HG03558 (cell line): ENCODE results near the gene CKMT2.
A peak's percentile ranks its signal among the peaks of the same experiment; 100 is the strongest.

Experiments
- ATAC-seq: cut with Tn5 transposase; IDR thresholded peaks from one replicate; pipeline ENCODE4 v1.9.1; 2021; ENCODE audit warnings: moderate number of reproducible peaks; ENCODE audit not compliant: unreplicated experiment; ENCODE audit errors: extremely low read depth

The CKMT2 gene

DNA sequence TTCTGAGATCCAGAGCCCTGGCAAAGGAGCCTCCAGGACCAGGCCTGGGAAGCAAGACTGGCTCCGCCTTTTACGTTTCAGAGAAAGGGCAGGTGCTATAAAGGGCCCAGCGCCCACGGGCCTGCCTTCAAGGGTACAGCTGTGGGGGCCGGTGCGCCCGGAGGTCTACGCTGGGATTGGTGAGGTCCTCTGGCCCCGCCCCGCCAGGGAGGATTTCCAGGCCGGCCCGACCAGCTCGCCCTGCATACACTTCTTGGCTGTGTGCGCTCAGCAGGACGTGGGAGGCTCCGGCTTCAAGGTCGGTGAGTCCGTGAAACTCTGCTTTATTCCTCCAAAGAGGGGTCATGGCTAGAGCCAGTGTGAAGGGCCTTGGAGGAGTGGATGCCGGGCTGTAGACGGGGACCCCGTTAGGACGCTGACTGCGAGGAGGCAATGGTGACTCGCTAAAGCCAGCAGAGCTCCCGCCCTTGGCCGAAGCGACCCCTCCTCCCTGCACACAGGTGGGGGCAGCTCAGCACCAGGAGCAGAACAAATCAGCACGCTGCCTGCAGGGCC is at the start of gene CKMT2:
TSS of gene CKMT2 (plus strand) at position 243 of the 555 bp plus-strand sequence. CDS start 17,811 bp downstream, outside the sequence.
- ATAC-seq, result no peak

GRCh38 chr5:81183811-81184748 is 49.0 kb upstream of the CKMT2 start:
- ATAC-seq, result no peak

GRCh38 chr5:81184749-81185110 is 48.4 kb upstream of the CKMT2 start:
- no peak for ATAC-seq

DNA sequence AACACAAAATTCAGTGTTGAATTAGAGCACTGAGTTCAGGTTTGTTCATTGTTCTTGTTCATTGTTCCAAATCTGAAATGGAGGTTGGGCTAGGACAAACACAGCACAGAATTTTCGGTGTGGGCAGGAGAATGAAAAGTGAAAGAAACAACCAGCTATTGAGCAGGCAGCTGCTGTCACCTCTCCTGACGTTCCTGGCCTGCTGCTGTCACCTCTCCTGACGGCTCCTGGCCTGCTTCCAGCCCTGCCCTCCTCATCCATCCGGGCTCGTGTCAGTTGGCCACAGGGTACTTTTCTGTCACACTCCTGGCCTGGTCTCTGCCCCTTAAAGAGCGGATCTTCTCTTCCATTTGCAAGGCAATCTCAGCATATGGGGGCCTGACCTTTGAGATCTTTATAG is 45.2 kb upstream of the CKMT2 start:
- ATAC-seq, result no peak

GRCh38 chr5:81188962-81189361 is 44.2 kb upstream of the CKMT2 start:
- no peak for ATAC-seq

GRCh38 chr5:81189875-81190498 is 43.1 kb upstream of the CKMT2 start:
- no peak for ATAC-seq

GRCh38 chr5:81191726-81192372 is 41.3 kb upstream of the CKMT2 start:
- no peak for ATAC-seq

GRCh38 chr5:81192373-81192750 is 40.8 kb upstream of the CKMT2 start:
- no peak for ATAC-seq

DNA sequence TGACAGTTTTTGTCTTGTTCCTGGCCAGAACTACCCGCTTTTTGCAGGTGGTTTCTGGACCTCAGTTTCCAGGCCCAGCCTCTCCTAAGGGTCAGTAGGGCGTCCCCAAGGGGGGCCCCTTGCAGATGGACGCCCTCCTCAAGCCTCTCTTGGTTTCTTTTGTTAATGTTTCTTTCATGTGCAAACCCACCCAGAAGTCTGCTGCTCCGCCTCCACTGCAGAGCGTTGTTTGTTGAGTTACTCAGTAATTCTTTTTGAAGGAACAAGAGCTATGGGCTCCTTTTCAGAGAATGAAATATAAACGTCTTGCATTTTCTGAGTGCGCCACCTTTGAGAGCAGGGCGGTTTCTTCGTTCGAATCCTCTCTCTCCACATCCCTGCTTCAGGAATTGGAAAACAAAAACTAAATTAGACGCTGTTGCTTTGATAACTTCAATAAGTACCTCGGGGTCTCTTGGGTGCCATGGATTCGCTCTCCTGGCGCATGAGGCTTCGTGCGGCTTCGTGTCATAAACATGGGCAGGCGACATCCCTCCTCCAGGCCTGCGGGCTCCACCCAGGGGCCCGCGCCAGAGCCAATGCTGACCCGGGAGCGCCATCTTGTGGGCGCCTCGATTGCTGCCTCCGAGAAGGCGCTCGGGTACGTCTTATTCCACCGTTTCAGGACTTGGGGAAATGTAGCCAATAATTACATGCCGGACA is 38.3 kb upstream of the CKMT2 start:
- no peak for ATAC-seq

DNA sequence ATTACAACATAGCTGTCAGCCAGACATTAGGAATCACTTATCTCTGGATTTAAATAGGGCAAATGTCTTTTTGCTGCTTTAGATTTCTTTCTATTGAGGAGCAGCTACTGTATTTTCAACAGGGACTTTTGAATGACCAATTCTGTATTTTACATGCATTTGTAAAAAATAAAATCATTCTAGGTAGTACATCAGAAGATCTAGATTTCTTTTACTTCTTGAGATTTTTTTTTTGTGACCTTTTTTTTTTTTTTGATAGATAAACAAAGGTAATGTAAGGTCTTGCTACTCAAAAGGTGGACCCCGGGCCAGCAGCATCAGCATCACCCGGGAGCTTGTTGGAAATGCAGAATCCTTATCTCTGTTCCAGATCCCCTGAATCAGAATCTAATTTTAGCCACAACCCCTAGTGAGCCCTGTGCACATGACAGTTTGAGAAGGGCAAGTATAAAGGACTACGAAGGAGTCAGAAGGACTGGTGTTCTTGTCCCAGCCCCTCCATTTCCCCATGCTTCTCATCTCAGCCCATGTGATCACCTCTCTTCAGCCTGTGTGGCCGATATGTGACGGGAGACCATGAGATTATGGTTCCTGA is 37.7 kb upstream of the CKMT2 start:
- no peak for ATAC-seq

DNA sequence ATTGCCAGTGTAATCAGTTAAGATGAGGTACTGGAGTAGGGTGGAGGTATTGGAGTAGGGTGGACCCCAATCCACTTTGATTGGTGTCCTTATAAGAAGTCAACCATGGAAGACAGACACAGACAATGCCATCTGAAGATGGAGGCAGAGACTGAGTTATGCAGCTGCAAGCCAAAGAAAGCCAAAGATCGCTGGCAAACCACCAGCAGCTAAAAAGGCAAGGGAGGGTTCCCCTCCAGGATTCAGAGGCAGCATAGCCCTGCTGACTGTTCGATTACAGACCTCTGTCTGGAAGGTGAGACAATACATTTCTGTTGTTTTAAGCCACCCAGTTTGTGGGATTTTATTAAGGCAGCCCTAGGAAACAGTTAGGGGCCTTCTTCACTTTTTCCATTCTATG is 30.5 kb upstream of the CKMT2 start:
- ATAC-seq, result no peak

DNA sequence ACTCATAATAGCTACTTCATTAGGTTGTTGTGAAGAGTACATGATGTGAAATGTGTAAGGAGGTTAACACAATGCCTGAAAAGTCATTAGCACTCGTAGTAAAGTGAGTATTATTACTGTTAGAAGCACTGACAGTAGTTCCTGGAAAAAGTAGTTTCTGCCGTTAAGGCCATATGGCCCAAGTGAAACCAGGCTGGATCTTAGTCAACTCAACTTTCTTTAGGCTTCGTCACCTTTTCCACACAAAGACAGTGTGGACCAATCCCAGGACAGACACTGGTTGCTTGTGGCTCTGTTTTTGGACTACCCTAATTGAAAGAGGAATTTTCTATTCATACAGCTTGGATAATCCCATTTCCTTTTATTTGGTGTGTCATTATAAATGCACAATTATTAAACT is 29.4 kb upstream of the CKMT2 start:
- no peak for ATAC-seq

DNA sequence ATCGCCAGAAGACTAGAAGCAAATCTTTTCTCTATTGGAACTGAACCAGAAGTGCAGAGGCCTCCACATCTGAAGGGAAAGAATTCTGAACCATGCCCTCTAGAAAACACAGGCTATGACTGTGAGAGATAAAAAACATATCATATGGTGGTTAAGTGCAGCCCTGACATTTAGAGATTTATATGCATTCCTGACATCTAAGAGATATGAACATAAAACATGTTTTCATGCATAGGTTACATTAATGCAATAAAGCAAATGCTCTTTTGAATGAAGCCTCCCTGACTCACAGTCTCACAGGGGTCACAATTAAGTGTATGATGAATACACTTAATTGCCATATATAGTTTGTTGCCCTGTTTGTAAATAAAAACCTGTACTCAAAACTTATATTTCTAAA is 28.9 kb upstream of the CKMT2 start:
- ATAC-seq, result no peak

- ATAC-seq, result no peak
Measured at GRCh38 chr5:81205058-81205457, 28.1 kb upstream of the CKMT2 start.

DNA sequence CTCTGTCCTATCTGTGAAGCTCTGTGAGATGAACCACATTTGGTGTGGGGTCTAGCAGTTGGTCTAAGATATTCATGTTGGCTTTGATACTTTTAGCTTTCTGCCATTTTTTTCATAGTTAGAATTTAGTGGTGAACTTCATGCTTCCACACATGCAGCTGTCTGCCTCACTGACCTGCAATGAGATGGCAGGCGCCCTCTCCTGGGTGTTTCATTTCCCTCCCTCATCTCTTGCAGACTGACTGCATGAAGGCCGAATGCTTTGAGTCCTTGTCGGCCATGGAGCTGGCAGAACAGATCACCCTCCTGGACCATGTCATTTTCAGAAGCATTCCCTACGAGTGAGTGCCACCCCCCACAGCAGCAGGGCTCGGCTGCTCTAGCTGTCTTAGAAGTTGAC is 26.1 kb upstream of the CKMT2 start:
- no peak for ATAC-seq

GRCh38 chr5:81208904-81209303 is 24.2 kb upstream of the CKMT2 start:
- no peak for ATAC-seq

GRCh38 chr5:81209386-81209785 is 23.7 kb upstream of the CKMT2 start:
- ATAC-seq, result no peak

GRCh38 chr5:81209869-81210493 is 23.1 kb upstream of the CKMT2 start:
- no peak for ATAC-seq

DNA sequence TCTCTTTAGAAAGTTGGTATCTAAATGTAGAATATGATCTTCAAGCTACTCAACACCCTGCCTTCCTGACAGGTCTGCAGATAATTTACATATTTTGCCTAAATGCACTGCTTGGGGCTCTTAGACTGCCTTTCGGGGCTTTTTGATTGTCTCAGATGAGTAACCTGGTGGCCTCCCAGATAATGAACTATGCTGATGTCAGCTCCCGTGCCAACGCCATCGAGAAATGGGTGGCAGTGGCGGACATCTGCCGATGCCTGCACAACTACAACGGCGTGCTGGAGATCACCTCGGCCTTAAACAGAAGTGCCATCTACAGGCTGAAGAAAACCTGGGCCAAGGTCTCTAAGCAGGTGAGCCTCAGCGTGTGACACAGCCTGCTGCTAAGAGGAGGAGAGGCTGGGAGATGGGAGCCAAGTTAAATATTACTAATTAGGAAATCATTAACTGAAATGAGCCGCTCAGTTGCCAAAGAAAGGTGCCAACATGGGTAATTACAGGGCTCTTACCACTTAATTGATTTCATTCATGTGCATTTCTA is 20.8 kb upstream of the CKMT2 start:
- ATAC-seq, result peak; percentile 53
